Erythroblast (primary cell): Measurements from ENCODE around the gene VARS2.

Source experiments
- GATA1 ChIP-seq: IDR thresholded peaks from 2 replicates; pipeline ENCODE4 v1.6.1; 2011; ENCODE audit warnings: low read depth, mild to moderate bottlenecking, control low read depth, low read length, moderate library complexity
- POLR2A ChIP-seq: IDR thresholded peaks from 2 replicates; pipeline ENCODE4 v1.6.1; 2011; ENCODE audit warnings: mild to moderate bottlenecking, low read length

- TF ChIP-seq POLR2A (no peak), GATA1 (no peak)
Measured at GRCh38 chr6:30879684-30880427, 34.2 kb upstream of the VARS2 start.
